Right lung (tissue), 5 donors: ENCODE measurements around the gene PIK3R1. TPM values are rescaled to one million over a fixed set of nuclear protein-coding genes. Genes with fewer than 3 reads are reported as not detected.

Source experiments
- DNase-seq, 2 donors: peaks; one replicate each; pipeline ENCODE4 v3.0.0-alpha.2; 2013
- polyA plus RNA-seq, 5 donors: library from polyadenylated mRNA; unstranded; fragments of 120-200 nt; gene quantifications; one replicate each; pipeline versions ENCODE4 v1.2.1 to v1.2.3, GENCODE V29; 2013; ENCODE audit warnings: inconsistent platforms in 1 of 5, low replicate concordance in 1 of 5; ENCODE audit not compliant: insufficient read length in 5 of 5, insufficient read depth in 1 of 5

PIK3R1 gene
- polyA plus RNA-seq, 5 donors = 54.4 to 94.3 (median 79.8) TPM

DNA sequence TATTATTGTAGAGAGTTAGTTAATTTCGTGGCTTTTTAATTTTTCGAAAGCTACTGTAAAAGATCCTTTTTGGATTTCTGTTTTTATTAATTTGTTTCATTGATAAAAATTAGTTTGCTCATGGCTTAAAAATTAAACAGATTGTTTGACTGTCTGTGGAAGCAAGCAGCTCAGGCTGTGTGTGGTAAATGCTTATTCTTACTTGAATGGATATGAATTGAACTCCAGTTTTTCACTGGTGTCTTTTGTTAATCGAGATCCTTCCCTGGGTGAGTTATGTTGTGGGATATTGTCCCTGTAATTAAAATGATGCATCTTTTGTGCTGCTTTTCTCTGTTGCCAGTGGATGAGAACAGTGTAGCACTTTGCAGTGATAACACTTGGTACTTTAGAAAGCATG is 75.3 kb downstream of the PIK3R1 start:
- no peak for DNase-seq

DNA sequence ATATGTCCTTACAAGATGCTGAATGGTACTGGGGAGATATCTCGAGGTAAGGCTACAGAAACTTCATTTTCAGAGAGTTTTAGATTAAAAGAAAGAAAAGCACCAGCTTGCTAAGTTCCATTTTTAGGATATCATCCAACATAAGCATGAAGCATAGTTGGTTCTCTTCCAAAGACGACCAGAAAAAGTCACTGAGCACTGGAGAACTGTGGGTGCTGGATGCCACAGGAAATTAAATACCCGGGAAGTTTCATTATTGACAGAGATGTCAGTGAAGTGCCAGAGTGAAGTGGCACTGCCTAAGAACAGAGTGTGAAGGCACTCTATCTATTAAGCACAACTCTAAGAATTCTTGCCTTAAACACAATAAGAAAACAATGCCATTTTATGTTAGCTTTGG is 76.8 kb downstream of the PIK3R1 start:
- no peak for DNase-seq

DNA sequence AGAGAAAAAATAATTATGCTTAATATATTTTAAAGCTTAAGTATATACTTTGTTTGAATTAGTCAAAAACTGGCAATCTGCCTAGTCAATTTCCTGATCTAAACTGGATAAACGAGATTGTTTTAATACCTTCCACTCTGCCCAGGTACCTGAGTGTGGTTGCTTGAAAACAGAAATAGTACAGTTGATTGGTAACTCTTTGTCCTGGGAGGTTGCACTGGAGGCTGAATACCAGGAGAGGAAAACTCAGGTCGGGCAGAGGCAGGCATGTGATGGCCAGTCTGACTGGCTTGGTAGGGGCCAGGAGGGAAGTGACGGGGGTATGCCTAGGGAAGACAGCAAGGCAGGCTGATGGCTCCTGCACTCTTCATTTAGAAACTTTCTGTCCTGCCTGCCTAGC is 80.2 kb downstream of the PIK3R1 start:
- DNase-seq = peak; percentile 47 to 48

DNA sequence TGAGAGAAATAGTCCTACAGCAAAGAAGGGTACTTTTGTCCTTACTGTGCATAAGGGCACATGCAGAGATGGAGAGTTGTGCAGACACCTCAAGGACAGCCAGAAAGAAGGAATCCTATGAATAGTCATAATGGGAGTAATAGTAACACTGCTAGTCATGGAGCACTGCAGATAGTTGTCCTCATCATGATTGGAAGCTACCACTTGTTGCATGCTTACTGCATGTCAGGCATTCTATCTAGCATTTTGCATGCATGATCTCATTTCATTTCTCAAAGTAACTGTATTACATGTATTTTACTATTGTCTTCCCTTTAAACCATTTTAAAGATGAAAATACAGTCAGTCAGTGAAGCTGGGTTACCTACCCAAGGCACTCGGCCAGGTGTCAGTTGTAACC is 81.3 kb downstream of the PIK3R1 start:
- no peak for DNase-seq

DNA sequence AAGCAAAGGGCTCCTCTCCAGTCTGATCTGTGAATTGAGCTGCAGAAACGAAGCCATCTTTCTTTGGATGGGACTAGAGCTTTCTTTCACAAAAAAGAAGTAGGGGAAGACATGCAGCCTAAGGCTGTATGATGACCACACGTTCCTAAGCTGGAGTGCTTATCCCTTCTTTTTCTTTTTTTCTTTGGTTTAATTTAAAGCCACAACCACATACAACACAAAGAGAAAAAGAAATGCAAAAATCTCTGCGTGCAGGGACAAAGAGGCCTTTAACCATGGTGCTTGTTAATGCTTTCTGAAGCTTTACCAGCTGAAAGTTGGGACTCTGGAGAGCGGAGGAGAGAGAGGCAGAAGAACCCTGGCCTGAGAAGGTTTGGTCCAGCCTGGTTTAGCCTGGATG is 82.1 kb downstream of the PIK3R1 start:
- DNase-seq = no peak

DNA sequence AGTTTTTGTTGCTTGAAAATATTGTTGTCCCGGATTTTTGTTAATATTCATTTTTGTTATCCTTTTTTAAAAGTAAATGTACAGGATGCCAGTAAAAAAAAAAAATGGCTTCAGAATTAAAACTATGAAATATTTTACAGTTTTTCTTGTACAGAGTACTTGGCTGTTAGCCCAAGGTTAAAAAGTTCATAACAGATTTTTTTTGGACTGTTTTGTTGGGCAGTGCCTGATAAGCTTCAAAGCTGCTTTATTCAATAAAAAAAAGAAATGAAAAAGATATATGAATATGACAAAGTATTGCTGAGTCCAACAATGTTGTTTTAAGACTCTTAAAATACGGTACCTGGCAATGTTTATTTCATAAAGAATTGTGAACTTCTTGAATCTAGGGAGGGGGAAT is 82.9 kb downstream of the PIK3R1 start:
- no peak for DNase-seq

DNA sequence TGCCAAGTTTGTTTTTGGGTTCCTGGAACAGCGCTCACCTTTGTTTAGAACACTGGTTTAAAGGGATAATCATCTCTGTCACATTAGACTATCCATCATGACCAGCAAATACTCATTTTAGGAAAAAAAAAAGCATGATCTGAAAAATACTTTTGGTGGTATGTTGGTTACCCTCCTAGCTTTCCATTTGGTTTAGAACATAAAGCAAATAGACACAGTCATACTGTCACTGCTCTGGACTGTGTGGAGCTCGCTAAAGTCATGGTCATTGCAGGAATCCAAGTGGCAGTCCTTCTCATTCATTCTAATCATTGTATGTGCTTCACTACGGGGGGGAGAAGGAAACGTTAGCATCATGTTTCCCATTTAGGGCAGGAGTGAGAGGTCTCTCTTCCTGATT is 83.5 kb downstream of the PIK3R1 start:
- no peak for DNase-seq

DNA sequence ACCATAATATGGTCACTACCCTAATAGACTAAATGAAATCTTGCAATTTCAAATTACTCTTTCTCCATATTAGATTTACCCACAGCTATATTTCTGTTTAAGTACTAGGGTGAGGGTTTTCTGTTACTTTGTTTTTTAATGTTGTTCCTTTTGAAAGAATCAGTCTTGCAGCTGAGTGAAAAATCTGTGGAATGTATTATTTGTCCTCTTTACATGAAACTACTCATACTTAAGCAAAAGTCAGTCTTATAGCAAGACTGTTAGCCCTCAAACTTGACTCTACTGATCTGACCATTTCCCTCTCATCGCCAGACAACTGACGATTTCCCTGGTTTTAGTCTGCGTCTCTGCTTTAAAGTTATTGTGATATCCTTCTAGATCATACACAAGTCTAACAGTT is 84.0 kb downstream of the PIK3R1 start:
- DNase-seq = no peak

DNA sequence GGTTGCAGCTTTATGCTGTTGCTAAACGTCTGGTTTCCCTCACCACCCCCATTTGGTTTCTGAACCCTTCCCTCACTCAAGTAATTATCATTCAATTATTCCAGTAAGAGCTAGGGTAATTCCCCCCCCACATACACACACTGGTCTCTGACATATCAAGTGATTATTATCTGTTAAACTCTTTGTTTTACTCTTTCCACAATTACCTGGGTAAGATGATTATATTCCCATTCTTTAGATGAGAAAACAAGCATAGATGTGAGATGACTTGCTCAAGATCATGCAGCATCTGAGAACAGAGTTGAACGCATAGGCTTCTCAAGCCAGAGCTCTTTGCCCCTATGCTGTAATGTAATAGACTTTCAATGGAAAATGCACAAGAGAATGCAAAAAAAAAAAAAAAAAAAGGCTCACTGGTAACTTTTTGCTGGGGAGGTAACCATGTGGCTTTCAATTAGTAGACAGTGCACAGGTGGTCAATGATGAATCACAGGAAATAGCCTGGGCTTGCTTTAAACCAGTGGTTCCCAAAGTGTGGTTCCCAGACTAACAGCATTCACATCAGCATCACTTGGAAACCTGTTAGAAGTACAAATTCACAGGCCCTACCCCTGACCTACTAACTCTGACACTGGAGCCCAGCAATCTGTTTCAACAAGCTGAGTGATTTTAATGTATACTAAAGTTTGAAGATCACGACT is 87.6 kb downstream of the PIK3R1 start:
- DNase-seq = no peak

DNA sequence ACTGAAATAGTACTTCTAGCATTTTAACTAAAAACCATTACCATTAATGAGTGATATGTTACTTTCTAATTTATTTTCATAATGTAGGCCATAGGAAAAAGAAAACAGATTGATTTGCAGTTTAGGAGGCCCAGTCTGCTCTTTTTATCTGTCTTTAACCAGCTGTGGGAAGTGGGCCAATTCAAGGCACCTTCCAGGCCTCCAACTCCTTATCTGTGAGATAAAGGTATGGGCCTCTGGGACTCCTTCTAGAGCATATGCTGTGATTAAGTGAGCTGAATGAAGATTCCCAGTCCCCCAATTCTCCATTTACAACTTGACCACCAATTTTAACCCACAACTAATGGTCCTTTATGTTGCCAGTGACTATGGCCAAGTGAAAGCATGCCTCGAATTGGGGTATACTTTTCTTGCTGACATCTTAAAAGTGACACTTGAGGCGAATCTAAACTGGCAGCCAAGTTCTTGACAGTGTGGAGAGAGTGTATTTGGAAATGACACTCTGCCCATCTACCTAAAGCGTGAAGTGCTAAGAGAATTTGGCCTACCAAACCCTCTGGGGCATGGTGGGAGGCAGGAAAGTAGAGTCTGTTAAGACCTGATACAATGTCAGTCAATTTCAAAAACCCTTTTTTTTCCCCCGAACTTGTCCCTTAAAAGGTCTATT is 88.3 kb downstream of the PIK3R1 start:
- no peak for DNase-seq

DNA sequence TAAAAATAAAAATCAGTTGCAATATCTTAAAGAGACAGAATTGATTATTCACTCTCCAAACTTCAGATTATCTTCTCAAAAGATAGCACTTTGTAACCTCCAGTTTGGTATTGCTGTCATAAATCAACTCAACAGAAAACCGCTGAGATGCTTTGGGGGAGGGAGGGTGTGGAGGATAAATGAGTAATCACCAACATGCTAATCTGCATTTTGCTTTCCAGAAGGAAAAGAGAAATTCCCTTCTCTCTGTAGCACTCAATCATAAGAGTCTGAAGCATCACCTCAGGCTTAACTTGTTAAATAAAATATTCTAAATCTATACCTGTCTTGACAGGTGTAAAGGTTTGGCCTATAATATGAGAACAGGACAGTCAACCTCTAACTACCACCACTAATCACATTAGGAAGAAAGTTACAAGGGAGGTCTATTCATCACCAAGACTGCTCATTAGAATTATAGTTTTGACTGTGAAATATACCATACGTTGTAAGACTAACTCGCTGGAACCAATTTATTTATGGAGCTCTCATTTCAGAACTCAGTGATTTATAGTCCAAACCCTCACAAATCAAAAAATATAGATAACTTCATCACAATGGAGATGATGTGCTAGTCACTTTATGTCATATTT is 89.0 kb downstream of the PIK3R1 start:
- no peak for DNase-seq

DNA sequence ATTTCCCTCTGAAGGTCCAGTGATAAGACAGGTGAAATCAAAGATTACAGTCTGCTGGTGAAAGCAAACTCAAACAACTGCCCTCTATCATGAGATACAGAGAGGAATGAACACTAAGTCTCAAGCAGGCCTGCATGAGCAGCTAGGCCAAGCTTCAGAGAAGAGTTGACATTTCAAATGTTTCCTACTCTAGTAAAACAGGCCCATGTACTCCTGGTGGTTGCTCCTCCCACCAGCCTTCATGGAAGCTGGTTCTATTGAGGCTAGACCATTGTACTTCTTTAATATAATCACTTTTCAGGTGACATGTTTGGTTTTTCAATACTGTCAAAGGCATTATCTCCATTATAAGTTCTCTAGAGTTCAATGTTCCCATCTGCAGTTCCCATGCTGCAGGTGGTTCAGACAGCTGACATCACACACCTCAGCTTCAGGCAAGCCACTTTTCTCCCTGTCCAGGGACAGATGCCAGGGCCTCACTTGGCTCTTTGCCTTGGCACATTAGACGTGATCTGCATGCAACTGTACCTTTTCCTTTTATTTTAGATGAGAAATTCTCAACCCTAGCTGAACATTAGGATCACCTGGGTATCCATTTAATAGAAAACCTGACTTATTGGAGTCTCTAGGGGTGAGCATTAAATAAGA is 89.8 kb downstream of the PIK3R1 start:
- no peak for DNase-seq

DNA sequence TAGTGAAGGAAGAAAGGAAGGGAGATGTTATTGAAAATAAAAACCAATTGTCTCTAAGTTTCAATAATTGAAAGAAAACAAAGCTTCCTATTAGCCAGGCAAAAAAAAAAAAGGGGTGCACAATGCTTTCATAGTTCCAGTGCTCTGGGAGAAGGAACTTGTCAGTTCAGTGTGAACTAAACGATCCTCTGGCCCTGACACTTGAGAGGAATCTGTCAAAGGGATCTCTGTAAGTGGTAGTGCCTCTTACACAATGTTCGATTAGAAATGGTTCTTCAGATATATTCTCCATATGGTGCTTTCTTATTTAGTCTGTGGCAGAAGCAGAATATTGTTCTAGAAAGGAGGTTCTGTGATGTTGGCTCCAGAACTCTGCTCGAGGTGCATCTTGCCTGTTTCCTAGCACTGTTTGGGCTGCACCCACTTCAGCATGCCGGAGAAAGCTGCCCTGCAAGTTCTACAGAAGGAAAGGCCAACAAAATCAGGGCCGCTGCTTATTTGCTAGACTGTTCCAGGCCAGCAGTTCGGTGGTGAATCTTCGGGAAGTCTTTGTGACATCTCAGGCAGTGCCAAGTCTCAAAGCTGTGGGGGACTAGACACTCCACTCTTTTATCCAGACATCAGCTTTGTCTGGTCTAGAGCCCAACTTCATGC is 90.9 kb downstream of the PIK3R1 start:
- DNase-seq = no peak

DNA sequence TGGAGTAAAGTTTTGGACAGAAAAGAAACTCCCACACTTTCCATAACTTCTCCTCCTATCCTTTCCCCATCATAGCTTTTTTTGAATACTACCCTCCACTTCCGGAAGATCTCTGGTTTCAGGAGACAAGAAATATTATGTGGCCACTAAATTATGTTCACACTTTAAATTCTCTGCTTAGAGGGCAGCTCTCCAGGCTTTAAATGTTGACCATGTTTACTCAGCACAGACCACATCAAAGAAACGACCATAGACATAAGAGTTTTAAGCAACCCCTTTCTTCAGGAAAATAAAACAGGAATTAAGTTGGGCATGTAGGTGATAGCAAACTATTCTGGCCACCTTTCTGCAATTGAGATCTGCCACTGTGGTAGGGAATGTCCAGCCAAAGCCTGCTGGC is 97.8 kb downstream of the PIK3R1 start:
- DNase-seq = no peak

DNA sequence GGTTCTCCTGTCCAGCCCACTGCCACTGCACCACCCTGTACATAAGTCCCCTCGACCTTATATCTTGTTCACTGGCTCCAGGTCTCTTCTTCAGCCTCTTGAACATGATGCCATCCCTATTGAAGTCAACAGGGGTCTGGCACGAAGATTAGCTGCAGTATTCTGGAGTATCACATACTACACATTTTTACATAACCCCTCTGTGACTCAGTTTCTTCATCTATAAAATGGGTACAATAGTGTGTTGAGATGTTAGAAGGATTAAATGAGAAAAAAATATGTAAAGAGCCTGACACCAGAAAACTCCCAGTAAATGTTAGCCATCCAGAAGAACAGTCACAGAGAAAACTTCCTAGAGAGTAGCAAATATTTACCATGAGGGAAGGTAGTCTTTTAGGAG is 98.9 kb downstream of the PIK3R1 start:
- DNase-seq = no peak

DNA sequence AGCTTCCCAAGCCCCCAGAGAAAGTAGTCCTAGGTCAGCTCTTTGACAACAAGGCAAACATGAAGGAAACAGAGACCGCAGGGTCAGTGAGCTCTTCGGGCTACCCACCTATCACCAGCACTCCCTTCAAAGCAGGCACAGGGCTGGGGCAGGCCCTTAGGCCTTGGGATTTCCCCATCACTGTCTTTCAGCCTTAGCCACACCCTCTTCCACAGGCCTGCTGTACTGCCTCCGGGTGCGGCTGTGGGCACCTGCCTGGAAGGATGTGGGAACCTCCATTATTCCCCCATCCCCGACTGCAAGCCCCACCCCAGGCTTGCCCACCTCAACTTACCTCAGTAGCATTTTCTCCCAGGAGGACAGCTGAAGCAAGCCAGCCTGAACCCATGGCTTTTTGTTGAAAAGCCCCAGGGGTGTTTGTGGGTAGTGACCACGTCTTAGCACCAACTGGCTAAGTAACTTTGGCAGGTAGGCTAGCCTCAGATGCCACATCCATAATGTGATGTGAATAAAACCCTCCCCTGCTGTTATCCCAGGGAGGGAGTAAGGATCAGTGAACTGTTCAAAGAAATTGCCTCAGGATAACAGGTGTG is 100.2 kb downstream of the PIK3R1 start:
- DNase-seq = no peak

DNA sequence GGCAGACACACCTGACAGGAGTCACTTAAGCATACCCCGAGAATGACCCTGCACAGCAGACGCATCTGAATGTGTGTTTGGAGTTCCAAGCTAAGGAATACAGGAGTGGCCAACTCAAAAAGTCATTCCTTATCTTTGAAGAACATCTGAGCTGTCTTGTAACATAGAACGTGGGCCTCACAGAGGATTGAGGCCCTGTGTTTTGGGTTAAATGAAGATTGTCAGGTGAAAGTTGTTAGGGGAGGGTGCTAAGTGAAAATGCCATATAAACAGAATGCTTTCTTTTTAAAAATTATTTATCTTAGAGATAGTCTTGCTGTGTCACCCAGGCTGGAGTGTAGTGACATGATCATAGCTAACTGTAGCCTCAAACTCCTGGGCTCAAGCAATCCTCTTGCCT is 100.9 kb downstream of the PIK3R1 start:
- no peak for DNase-seq

DNA sequence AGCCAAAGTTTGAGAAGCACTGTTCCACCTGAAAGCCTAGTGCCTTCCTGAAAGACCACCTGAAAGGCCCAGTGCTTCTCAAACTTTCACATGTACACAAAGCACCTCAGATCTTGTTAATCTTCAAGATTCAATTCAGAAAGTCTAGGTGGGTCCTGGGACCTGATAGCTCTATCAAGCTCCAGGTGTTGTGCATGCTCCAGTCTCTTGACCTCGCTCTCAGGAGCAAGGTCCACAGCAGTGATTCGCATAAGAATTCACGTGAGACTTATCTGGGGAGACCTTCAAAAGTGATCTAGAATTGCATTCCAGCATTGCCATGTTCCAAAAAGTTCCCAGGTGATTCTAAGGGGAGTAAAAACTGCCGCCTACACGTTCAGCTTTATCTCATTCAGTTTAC is 102.1 kb downstream of the PIK3R1 start:
- no peak for DNase-seq

DNA sequence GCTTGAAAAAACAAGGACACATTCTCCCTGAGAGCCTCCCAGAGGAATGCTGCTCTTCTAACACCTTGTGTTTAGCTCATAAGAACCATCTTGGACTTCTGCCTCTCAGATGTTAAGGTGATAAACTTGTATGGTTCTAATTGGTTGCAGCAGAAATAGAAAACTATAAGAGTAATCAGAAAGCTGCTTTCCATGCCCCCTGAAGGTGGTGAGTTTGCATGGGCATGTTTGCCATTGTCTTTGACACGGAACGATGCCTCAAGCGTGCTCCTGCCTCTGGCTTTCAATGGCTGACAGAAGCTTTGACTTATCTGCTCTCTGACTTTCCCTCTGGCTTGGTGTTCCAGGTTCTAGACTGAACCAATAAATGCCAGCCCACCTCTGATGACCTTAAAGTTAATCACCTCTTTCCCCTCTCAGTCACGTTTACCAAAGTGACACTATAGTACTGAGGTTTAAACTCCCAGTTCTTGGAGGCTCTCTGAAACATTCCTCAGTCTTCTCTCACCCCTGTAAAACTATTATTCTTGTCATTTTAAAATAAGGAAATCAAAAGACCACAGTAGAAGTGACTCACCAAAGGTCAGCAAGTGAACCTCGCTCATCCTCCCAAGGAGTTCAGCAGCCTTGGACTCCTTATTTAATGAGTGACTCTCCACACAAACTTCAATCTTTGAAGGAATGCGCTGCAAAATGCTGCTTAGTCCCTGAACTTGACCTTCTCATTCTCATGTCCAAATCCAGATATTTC is 103.6 kb downstream of the PIK3R1 start:
- no peak for DNase-seq

DNA sequence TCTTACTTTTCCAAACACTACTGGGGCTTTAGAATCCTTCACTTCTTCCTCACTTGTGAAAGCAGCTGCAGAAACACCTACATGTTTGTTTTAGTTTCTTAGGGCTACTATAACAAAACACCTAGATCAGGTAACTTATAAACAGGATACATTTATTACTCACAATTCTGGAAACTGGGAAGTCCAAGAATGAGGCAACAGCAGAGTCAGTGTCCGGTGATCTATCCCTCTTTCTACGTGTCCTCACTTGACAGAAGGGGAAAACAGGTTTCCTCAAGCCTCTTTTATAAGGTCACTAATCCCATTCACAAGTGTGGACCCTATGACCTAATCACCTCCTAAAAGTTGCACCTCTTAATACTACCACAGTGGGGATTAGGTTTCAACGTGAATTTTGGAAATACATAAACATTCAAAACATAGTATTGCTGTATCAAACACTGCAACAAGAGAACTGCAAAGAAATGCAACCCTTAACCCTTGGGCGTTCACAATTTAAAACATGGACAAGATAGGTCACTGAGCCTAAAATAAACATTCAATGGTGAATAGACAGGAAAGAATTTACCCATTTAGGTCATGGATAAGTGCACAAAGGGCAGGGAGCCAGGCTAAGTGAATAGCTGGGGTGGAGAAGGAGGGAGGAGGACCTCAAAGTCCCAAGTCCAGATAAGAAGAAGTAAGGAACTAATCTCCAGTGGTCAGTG is 104.3 kb downstream of the PIK3R1 start:
- DNase-seq = no peak
